Ishikawa (cell line): ENCODE measurements around the gene OR8K5.

Experiments used
- CEBPB ChIP-seq: IDR thresholded peaks from 2 replicates; pipeline ENCODE4 v1.6.1; 2012
- CREB1 ChIP-seq: IDR thresholded peaks from 2 replicates; pipeline ENCODE4 v1.6.1; 2012; ENCODE audit warnings: low read depth
- EGR1 ChIP-seq: IDR thresholded peaks from 2 replicates; pipeline ENCODE4 v1.6.1; 2012
- EP300 ChIP-seq: IDR thresholded peaks from 2 replicates; pipeline ENCODE4 v1.6.1; 2012; ENCODE audit warnings: borderline replicate concordance
- FOXM1 ChIP-seq: IDR thresholded peaks from 2 replicates; pipeline ENCODE4 v1.6.1; 2012; ENCODE audit warnings: low read depth, borderline replicate concordance
- NFIC ChIP-seq: IDR thresholded peaks from 2 replicates; pipeline ENCODE4 v1.6.1; 2012
- RAD21 ChIP-seq: IDR thresholded peaks from 2 replicates; pipeline ENCODE4 v1.6.1; 2012; ENCODE audit warnings: low read depth
- TAF1 ChIP-seq: IDR thresholded peaks from 2 replicates; pipeline ENCODE4 v1.6.1; 2012; ENCODE audit warnings: low read depth, mild to moderate bottlenecking
- TCF12 ChIP-seq: IDR thresholded peaks from 2 replicates; pipeline ENCODE4 v1.6.1; 2012; ENCODE audit warnings: low read depth
- TEAD4 ChIP-seq: IDR thresholded peaks from 2 replicates; pipeline ENCODE4 v1.6.1; 2012
- YY1 ChIP-seq: IDR thresholded peaks from 2 replicates; pipeline ENCODE4 v1.6.1; 2012; ENCODE audit warnings: low read depth
- ZBTB7A ChIP-seq: IDR thresholded peaks from 2 replicates; pipeline ENCODE4 v1.6.1; 2012; ENCODE audit warnings: low read depth
- TF ChIP-seq, protein P1 (sequence below): IDR thresholded peaks from 2 replicates; pipeline ENCODE4 v1.6.1; 2012; ENCODE audit warnings: low read depth, mild to moderate bottlenecking
- TF ChIP-seq, protein P2 (sequence below): IDR thresholded peaks from 2 replicates; pipeline ENCODE4 v1.6.1; 2012
- TF ChIP-seq, protein P3 (sequence below): IDR thresholded peaks from 2 replicates; pipeline ENCODE4 v1.6.1; 2012

The OR8K5 gene

DNA sequence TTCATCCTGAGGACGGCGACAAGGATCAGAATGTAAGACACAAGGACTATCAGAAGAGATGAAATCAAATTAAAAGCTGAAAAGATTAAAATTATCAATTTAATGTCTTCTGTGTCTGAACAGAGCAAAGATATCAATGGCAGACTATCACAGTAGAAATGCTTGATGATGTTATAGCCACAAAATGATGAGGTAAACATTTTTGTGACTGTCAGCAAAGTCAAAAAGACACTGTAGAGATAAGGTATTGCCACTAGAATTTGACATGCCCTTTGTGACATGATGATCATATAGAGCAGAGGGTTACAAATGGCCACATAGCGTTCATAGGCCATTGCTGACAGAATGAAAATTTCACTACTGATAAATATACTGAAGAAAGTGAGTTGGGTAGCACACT is 28.5 kb upstream of the OR8K5 start:
- TF ChIP-seq, protein P1, sequence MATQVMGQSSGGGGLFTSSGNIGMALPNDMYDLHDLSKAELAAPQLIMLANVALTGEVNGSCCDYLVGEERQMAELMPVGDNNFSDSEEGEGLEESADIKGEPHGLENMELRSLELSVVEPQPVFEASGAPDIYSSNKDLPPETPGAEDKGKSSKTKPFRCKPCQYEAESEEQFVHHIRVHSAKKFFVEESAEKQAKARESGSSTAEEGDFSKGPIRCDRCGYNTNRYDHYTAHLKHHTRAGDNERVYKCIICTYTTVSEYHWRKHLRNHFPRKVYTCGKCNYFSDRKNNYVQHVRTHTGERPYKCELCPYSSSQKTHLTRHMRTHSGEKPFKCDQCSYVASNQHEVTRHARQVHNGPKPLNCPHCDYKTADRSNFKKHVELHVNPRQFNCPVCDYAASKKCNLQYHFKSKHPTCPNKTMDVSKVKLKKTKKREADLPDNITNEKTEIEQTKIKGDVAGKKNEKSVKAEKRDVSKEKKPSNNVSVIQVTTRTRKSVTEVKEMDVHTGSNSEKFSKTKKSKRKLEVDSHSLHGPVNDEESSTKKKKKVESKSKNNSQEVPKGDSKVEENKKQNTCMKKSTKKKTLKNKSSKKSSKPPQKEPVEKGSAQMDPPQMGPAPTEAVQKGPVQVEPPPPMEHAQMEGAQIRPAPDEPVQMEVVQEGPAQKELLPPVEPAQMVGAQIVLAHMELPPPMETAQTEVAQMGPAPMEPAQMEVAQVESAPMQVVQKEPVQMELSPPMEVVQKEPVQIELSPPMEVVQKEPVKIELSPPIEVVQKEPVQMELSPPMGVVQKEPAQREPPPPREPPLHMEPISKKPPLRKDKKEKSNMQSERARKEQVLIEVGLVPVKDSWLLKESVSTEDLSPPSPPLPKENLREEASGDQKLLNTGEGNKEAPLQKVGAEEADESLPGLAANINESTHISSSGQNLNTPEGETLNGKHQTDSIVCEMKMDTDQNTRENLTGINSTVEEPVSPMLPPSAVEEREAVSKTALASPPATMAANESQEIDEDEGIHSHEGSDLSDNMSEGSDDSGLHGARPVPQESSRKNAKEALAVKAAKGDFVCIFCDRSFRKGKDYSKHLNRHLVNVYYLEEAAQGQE, result no peak
- TF ChIP-seq NFIC, result no peak
- no peak for TF ChIP-seq EGR1
- TF ChIP-seq, protein P2, sequence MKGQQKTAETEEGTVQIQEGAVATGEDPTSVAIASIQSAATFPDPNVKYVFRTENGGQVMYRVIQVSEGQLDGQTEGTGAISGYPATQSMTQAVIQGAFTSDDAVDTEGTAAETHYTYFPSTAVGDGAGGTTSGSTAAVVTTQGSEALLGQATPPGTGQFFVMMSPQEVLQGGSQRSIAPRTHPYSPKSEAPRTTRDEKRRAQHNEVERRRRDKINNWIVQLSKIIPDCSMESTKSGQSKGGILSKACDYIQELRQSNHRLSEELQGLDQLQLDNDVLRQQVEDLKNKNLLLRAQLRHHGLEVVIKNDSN, result no peak

DNA sequence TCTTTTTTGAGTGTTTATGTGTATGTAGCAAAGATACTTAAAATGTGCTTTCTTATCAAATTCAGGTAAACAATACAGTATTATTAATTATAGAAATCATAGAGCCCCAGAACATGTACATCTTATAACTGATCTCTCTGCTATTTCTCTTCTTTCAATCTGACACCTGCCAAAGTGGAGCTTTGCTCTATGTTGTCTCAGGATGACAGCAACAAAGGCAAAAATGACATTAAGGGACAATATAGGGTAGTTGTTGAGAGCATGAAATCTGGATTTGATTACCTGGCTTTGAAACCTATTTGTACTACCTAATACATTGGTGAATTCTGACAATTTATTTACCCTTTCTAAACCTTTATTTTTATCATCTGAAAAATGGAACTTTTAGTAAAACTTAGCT is 23.3 kb upstream of the OR8K5 start:
- no peak for TF ChIP-seq TCF12
- no peak for TF ChIP-seq NFIC
- no peak for TF ChIP-seq FOXM1

DNA sequence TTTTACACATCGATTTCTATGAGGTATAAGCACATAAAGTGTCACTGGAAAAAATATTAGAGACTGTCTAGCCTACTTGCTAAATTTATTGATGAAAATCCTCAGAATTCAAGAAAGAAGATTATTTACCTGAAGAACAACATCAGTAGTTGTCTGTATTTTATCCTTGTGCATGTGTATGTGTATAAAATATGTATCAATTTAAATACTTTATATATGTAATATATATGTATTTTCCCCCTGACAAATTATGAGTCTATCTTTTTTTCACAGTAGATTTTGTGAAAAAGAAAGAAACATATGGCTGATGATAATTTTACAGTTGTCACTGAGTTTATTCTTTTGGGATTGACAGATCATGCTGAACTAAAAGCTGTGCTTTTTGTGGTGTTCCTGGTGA is 16.2 kb upstream of the OR8K5 start, which contains the start of gene OR5J2:
TSS of gene OR5J2 (plus strand) at position 301 of the 400 bp plus-strand sequence. CDS start at position 301, 0 bp downstream.
- no peak for TF ChIP-seq EGR1
- no peak for TF ChIP-seq YY1
- TF ChIP-seq CEBPB, result no peak
- TF ChIP-seq EP300, result no peak

DNA sequence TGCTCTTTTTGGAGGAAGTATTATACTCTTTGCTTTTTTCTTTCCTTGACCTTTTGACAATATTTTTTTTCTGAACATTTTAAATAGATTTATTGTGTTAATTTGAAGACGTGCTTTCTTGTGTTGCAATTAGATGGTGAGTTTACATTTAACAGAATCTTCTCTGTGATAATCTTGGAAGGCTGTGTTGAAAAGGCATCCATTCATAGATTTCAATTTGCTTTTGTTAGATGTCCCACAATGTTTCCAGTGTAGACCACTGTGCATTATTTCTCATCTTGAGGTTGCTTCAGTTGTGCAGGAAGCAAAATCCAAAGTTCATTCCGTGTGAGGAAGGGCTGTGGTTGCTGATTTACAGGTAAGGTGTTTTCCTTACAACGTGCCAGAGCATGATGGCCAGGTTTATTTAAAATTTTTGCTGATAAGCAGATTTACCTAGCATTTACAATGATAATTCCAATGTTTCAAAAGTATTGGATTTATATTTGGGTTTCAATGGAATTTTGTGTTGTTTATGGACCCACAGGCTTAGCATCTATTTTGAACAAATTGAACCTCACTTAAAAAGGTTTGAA is 12.2 kb upstream of the OR8K5 start:
- TF ChIP-seq, protein P1, result no peak
- no peak for TF ChIP-seq CEBPB
- TF ChIP-seq CREB1, result no peak
- TF ChIP-seq FOXM1, result no peak
- no peak for TF ChIP-seq TAF1
- TF ChIP-seq, protein P2, result no peak
- no peak for TF ChIP-seq EGR1
- no peak for TF ChIP-seq TEAD4
- no peak for TF ChIP-seq YY1
- no peak for TF ChIP-seq NFIC
- no peak for TF ChIP-seq TCF12

DNA sequence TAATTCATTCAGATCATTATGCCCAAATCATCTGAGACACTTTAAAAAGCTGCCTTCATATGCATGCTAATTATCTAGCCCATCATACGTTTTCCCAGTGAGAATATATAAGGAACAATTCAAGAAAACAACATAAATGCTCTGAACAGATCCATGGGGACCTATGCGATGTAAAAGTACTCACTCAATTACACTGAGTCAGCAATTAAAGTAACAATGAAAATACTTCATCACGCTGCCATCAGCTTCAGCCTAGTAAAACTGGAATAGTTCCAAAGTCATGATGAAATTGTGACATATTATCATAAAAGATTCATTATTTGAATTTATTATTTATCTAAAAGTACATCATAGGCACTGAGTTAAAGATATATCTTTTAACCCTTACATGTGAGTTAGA is 3.7 kb upstream of the OR8K5 start:
- TF ChIP-seq EP300, result no peak
- no peak for TF ChIP-seq EGR1
- no peak for TF ChIP-seq YY1
- no peak for TF ChIP-seq ZBTB7A
- TF ChIP-seq TCF12, result no peak
- TF ChIP-seq, protein P1, result no peak
- TF ChIP-seq TAF1, result no peak
- TF ChIP-seq CREB1, result no peak
- no peak for TF ChIP-seq TEAD4
- TF ChIP-seq, protein P2, result no peak
- TF ChIP-seq FOXM1, result no peak
- TF ChIP-seq NFIC, result no peak
- no peak for TF ChIP-seq RAD21
- no peak for TF ChIP-seq CEBPB
- TF ChIP-seq, protein P3, sequence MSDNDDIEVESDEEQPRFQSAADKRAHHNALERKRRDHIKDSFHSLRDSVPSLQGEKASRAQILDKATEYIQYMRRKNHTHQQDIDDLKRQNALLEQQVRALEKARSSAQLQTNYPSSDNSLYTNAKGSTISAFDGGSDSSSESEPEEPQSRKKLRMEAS, result no peak
